ENCODE results near the gene CD300LB. TPM values are rescaled to one million over a fixed set of nuclear protein-coding genes. Genes with fewer than 3 reads are reported as not detected.

The CD300LB gene
- total RNA-seq (2013) = 123 TPM
- polyA plus RNA-seq (100 to 1,000 TPM in 1 of 3 donors, 10 to 100 TPM in 2; 88.0 to 102 (median 92.9) TPM), polyA minus RNA-seq (77.7 and 128 TPM in 2 replicates), total RNA-seq (7.4 to 227 (median 124) reads per million in 11 experiments)

DNA sequence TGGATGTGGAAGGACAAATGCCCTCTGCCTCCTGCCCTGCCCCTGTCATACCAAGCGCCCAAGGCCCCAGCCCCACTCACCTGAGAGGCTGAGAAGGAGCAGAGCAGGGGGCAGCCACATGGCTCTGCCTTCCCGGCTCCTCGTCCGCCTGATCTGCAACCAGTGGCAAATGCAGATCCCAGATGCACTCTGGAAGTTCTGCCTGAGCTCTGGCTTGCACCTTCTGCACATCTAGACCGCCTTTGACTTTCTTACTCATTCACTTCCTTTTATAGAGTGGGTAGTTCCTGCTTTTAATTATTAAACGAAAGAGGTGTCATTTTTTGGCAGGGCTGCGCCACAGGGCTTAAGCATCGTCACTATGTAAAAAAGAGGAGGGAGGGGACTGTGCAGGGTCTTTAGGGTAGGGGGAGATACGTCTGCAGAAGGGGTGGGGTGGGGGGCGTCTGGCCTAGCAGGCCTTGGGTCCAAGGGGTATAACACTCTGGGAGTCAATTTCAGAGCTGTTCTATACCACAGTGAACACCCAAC lies at the start of gene CD300LB:
Gene CD300LB, minus strand, starts transcription at position 245 of the 531 bp plus-strand sequence. Its CDS starts 125 bp downstream, at position 120.
- peaks cover 0 to 3% (median 0%) of the 10 kb centered on the region in 3 donors for H3K27me3 Mint-ChIP-seq (ENCODE audit: low read depth in 3 of 3)
- TF ChIP-seq, protein P1, sequence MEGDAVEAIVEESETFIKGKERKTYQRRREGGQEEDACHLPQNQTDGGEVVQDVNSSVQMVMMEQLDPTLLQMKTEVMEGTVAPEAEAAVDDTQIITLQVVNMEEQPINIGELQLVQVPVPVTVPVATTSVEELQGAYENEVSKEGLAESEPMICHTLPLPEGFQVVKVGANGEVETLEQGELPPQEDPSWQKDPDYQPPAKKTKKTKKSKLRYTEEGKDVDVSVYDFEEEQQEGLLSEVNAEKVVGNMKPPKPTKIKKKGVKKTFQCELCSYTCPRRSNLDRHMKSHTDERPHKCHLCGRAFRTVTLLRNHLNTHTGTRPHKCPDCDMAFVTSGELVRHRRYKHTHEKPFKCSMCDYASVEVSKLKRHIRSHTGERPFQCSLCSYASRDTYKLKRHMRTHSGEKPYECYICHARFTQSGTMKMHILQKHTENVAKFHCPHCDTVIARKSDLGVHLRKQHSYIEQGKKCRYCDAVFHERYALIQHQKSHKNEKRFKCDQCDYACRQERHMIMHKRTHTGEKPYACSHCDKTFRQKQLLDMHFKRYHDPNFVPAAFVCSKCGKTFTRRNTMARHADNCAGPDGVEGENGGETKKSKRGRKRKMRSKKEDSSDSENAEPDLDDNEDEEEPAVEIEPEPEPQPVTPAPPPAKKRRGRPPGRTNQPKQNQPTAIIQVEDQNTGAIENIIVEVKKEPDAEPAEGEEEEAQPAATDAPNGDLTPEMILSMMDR (IDR thresholded peaks at IDR 0.05) = no peak
- peaks cover 74% of the 10 kb centered on the region for H3K4me1 Mint-ChIP-seq
- peak; percentile 66 to 78 (median 76) for DNase-seq
- peaks cover 44 to 56% of the 10 kb centered on the region in 2 donors for H3K36me3 Mint-ChIP-seq
- H4K20me1 ChIP-seq (ENCODE audit: insufficient read depth, low read length) = peaks cover 18% of the 10 kb centered on the region
- no peak within 1 kb of the TSS for H2AFZ ChIP-seq (ENCODE audit: insufficient read depth, low read depth, low read length, poor library complexity, severe bottlenecking)
- H3K79me2 ChIP-seq (ENCODE audit: insufficient read depth, low read length) = peaks cover 79% of the 10 kb centered on the region
- peak within 1 kb of the TSS; percentile 93 to 98 for H3K27ac ChIP-seq (ENCODE audit: low read depth in 1 of 2, low read length in 2 of 2)
- peak within 1 kb of the TSS; percentile 76 to 99 (median 94) for H3K4me3 ChIP-seq (replicated peaks in 1 of 3; ENCODE audit: low read depth in 2 of 3, low read length in 3 of 3)
- H3K36me3 ChIP-seq (replicated peaks in 1 of 2; ENCODE audit: control insufficient read depth in 1 of 2, insufficient read depth in 2 of 2, low read length in 2 of 2) = peaks cover 18 to 32% of the 10 kb centered on the region in 2 donors
- 23% methylated on average over 6 of the region's 10 CpGs for WGBS (ENCODE audit: insufficient coverage)
- H3K9me3 Mint-ChIP-seq = peaks cover 0 to 2% (median 0%) of the 10 kb centered on the region in 7 donors
- no peaks in the 10 kb centered on the region for H3K9me3 ChIP-seq (replicated peaks in 1 of 2; ENCODE audit: control insufficient read depth in 1 of 2, insufficient read depth in 1 of 2, low read length in 2 of 2)
- H3K27ac Mint-ChIP-seq = peak within 1 kb of the TSS; percentile 97 to 100 (median 98)
- intact Hi-C loops (cut with micrococcal nuclease) = loop anchor here (5.0 kb wide), 3 partner anchors 39 to 111 kb away; partner anchors contain the start of gene CD300E (in 1 of the 2)
- peaks cover 79% of the 10 kb centered on the region in 2 donors for H3K4me1 ChIP-seq (ENCODE audit: control insufficient read depth in 1 of 2, insufficient read depth in 2 of 2, low read length in 2 of 2)
- H3K4me2 ChIP-seq (replicated peaks; ENCODE audit: extremely low read depth, low read length, poor library complexity, severe bottlenecking) = peak within 1 kb of the TSS; percentile 84
- H3K27me3 ChIP-seq (ENCODE audit: control insufficient read depth in 2 of 2, insufficient read depth in 2 of 2, low read length in 2 of 2) = no peaks in the 10 kb centered on the region
- peak within 1 kb of the TSS; percentile 73 for H3K9ac ChIP-seq (ENCODE audit: insufficient read depth, low read length, poor library complexity, severe bottlenecking)
- H3K4me3 Mint-ChIP-seq = peak within 1 kb of the TSS; percentile 84 to 97

- intact Hi-C loops (cut with micrococcal nuclease) = no loop called here
- H3K27me3 Mint-ChIP-seq (ENCODE audit: low read depth in 3 of 3) = peaks cover 13 to 18% (median 13%) of the 10 kb centered on the region in 3 donors
- peak overlapping the region; percentile 52 to 59 for H3K4me3 Mint-ChIP-seq
- Histone ChIP-seq H3K27me3 (ENCODE audit: control insufficient read depth in 2 of 2, insufficient read depth in 2 of 2, low read length in 2 of 2) (no peaks in the 10 kb centered on the region), H3K4me1 (ENCODE audit: control insufficient read depth in 1 of 2, insufficient read depth in 2 of 2, low read length in 2 of 2) (peaks cover 13 to 17% of the 10 kb centered on the region in 2 donors), H3K4me2 (replicated peaks; ENCODE audit: extremely low read depth, low read length, poor library complexity, severe bottlenecking) (peak overlapping the region; percentile 41), H4K20me1 (ENCODE audit: insufficient read depth, low read length) (no peaks in the 10 kb centered on the region), H3K79me2 (ENCODE audit: insufficient read depth, low read length) (no peaks in the 10 kb centered on the region), H3K36me3 (replicated peaks in 1 of 2; ENCODE audit: control insufficient read depth in 1 of 2, insufficient read depth in 2 of 2, low read length in 2 of 2) (no peaks in the 10 kb centered on the region), H3K9me3 (replicated peaks in 1 of 2; ENCODE audit: control insufficient read depth in 1 of 2, insufficient read depth in 1 of 2, low read length in 2 of 2) (peaks cover 8% of the 10 kb centered on the region in 2 donors), H2AFZ (ENCODE audit: insufficient read depth, low read depth, low read length, poor library complexity, severe bottlenecking) (peak overlapping the region; percentile 66), H3K9ac (ENCODE audit: insufficient read depth, low read length, poor library complexity, severe bottlenecking) (no peak overlapping the region), H3K4me3 (replicated peaks in 1 of 3; ENCODE audit: low read depth in 2 of 3, low read length in 3 of 3) (peak overlapping the region in 1 of 3 experiments; percentile 41), H3K27ac (ENCODE audit: low read depth in 1 of 2, low read length in 2 of 2) (no peak overlapping the region)
- WGBS (ENCODE audit: insufficient coverage) = 31% methylated on average over 7 of the region's 7 CpGs
- TF ChIP-seq, protein P1 (IDR thresholded peaks at IDR 0.05) = no peak
- DNase-seq = peak in 2 of 3 donors; percentile 54 to 69
- peaks cover 0 to 5% of the 10 kb centered on the region in 2 donors for H3K36me3 Mint-ChIP-seq
- peaks cover 21% of the 10 kb centered on the region for H3K4me1 Mint-ChIP-seq
- H3K9me3 Mint-ChIP-seq = peaks cover 4 to 13% (median 9%) of the 10 kb centered on the region in 7 donors
- peak overlapping the region in 3 of 7 donors; percentile 14 to 70 (median 46) for H3K27ac Mint-ChIP-seq
Observed at GRCh38 chr17:74579900-74580299, 48.6 kb upstream of the CD300LB start.
